Measurements from ENCODE around the gene RPP40.

RPP40 gene, protein sequence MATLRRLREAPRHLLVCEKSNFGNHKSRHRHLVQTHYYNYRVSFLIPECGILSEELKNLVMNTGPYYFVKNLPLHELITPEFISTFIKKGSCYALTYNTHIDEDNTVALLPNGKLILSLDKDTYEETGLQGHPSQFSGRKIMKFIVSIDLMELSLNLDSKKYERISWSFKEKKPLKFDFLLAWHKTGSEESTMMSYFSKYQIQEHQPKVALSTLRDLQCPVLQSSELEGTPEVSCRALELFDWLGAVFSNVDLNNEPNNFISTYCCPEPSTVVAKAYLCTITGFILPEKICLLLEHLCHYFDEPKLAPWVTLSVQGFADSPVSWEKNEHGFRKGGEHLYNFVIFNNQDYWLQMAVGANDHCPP

DNA sequence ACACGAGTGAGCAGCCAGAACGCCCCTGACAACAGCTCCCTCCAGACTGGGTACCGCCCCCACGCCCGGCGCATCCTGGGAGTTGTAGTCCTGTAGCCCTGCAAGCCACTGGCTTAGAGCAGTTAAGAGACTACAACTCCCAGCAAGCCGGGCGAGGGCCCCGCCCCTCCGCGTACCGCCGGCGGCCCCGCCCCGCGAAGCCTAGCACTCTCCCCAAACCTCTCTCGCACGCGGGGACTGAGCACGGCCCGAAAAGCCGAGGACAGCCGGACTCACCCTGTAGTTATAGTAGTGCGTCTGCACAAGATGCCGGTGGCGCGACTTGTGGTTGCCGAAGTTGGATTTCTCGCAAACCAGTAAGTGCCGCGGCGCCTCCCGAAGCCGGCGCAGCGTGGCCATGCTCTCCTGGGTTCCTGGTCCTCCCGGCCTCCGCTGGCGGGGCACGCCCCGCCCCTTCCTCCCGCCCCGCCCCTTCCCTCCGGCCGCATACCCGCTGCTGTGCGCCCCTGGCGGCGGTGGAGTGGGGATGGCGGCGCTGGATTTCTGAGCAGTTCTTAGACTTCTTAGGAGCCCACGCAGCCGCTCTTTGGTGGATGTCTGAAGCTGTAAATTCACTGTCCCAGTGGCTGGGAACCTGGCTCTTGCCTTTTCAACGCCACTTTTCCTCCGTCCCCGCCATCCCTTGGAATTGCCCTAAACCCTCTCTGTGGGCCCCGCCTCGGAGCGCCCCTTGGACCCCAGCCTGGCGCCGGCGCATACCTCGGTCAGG is at the start of gene RPP40:
RPP40 (minus strand) TSS at position 434 of the 769 bp plus-strand sequence; CDS start at position 399, 35 bp downstream.
- H3K4me3 ChIP-seq (ENCODE audit: low read depth, low read length): peak within 1 kb of the TSS; percentile 97
- peak; percentile 98 for DNase-seq (ENCODE audit: low read depth)
- TF ChIP-seq, protein P1, sequence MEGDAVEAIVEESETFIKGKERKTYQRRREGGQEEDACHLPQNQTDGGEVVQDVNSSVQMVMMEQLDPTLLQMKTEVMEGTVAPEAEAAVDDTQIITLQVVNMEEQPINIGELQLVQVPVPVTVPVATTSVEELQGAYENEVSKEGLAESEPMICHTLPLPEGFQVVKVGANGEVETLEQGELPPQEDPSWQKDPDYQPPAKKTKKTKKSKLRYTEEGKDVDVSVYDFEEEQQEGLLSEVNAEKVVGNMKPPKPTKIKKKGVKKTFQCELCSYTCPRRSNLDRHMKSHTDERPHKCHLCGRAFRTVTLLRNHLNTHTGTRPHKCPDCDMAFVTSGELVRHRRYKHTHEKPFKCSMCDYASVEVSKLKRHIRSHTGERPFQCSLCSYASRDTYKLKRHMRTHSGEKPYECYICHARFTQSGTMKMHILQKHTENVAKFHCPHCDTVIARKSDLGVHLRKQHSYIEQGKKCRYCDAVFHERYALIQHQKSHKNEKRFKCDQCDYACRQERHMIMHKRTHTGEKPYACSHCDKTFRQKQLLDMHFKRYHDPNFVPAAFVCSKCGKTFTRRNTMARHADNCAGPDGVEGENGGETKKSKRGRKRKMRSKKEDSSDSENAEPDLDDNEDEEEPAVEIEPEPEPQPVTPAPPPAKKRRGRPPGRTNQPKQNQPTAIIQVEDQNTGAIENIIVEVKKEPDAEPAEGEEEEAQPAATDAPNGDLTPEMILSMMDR (IDR thresholded peaks at IDR 0.05; ENCODE audit: insufficient read depth, low read depth, low read length, missing control alignments): peak; percentile 89

DNA sequence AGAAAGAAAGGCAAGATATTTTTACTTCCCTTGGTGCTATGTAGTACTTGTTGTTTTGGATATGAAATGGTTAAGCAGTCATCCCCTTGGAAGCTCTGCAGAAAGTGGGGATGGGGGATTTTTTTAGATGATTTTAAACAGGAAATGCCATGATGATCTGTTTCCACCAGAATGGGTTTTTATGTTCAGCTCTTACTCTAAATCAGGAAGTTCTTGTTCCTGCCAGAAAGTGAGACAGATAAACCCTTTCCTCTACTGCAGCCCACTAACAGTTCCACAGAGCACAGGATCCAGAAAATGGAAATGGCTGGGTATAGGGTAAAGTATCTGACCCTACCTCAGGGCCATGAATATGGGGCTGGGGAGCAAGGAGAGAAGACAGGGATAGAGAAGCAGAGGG is 49.2 kb upstream of the RPP40 start:
- no peak for DNase-seq (ENCODE audit: low read depth)
- H3K4me3 ChIP-seq (ENCODE audit: low read depth, low read length): no peak overlapping the region

DNA sequence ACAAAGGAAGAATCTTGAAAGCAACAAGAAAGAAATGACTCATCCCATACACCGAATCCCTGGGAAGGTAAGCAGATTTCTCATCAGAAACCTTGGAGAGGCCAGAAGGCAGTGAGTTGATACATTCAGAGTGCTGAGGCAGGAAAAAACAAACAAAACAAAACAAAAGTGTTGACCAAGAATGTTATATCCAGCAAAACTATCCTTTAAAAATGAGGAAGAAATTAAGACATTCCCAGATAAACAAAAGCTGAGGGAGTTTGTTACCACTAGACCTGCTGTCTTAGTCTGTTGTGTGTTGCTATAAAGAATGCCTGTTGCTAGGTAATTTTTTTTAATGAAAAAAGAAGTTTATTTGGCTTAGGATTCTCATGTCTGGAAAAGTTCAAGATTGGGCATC is 47.6 kb upstream of the RPP40 start:
- DNase-seq (ENCODE audit: low read depth): no peak

More for the DNA sequence above, 49.2 kb upstream of the RPP40 start:
- TF ChIP-seq, protein P1 (IDR thresholded peaks at IDR 0.05; ENCODE audit: insufficient read depth, low read depth, low read length, missing control alignments): no peak

GRCh38 chr6:5050009-5050408 is 46.2 kb upstream of the RPP40 start:
- TF ChIP-seq, protein P1 (IDR thresholded peaks at IDR 0.05; ENCODE audit: insufficient read depth, low read depth, low read length, missing control alignments): no peak
- H3K4me3 ChIP-seq (ENCODE audit: low read depth, low read length): no peak overlapping the region
- no peak for DNase-seq (ENCODE audit: low read depth)

More for the DNA sequence above, 47.6 kb upstream of the RPP40 start:
- H3K4me3 ChIP-seq (ENCODE audit: low read depth, low read length): no peak overlapping the region
- TF ChIP-seq, protein P1 (IDR thresholded peaks at IDR 0.05; ENCODE audit: insufficient read depth, low read depth, low read length, missing control alignments): no peak

DNA sequence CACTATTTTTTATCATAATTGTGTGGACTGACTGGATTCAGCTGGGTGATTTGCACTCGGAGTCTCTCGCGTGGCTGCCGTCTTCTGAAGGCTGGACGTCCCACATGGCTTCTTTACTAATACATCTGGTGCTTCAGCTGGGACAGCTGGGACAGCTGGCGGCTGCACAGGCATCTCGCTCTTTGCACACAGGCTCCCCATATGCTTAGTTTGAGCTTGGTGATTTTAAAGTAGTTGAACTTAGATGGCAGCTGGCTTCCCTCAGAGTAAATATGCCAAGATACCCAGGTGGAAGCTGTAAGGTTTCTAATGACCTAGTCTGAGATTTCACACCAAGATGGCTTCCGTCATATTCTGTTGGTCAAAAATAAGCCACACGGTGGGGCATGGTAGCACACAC is 42.6 kb upstream of the RPP40 start:
- TF ChIP-seq, protein P1 (IDR thresholded peaks at IDR 0.05; ENCODE audit: insufficient read depth, low read depth, low read length, missing control alignments): no peak
- no peak for DNase-seq (ENCODE audit: low read depth)
- no peak overlapping the region for H3K4me3 ChIP-seq (ENCODE audit: low read depth, low read length)

DNA sequence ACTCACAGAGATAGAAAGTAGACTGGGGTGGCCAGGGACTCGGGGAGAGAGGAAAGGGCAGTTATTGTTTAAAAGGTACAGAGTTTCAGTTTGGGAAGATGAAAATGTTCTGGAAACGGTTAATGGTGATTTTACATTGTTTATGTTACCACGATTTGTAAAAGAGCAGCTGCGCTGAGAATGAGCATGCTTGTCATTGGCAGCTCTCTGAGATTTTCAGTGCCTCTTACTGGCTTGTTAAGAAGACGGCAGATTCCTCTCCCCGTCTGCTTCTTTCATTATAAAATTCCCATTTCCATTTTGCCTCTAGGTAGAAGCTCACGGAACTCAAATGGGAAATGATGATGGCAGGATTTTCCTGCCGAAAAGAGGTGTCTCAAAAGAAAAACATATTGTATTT is 41.6 kb upstream of the RPP40 start:
- DNase-seq (ENCODE audit: low read depth): no peak
- TF ChIP-seq, protein P1 (IDR thresholded peaks at IDR 0.05; ENCODE audit: insufficient read depth, low read depth, low read length, missing control alignments): no peak
- no peak overlapping the region for H3K4me3 ChIP-seq (ENCODE audit: low read depth, low read length)
